ENCODE results near the gene NPHS1.

The NPHS1 gene

GRCh38 chr19:35879770-35880317 lies 27.5 kb upstream of the NPHS1 start:
- peak; percentile 87 to 91 for DNase-seq (ENCODE audit: low read depth in 2 of 2)

- DNase-seq (ENCODE audit: low read depth in 2 of 2) = no peak
These were observed 26.8 kb upstream of the NPHS1 start for GRCh38 chr19:35879068-35879467.

- DNase-seq (ENCODE audit: low read depth in 2 of 2) = no peak
These were observed 22.2 kb upstream of the NPHS1 start for GRCh38 chr19:35874392-35874930.

- no peak for DNase-seq (ENCODE audit: low read depth in 2 of 2)
These were observed 19.9 kb upstream of the NPHS1 start for GRCh38 chr19:35872180-35872579.

- no peak for DNase-seq (ENCODE audit: low read depth in 2 of 2)
These were observed 19.3 kb upstream of the NPHS1 start for GRCh38 chr19:35871611-35872010.

GRCh38 chr19:35870798-35871197 lies 18.5 kb upstream of the NPHS1 start:
- no peak for DNase-seq (ENCODE audit: low read depth in 2 of 2)

GRCh38 chr19:35870124-35870736 lies 17.9 kb upstream of the NPHS1 start:
- peak in 1 of 2 donors; percentile 59 for DNase-seq (ENCODE audit: low read depth in 2 of 2)

GRCh38 chr19:35869327-35870123 lies 17.2 kb upstream of the NPHS1 start:
- peak; percentile 83 to 86 for DNase-seq (ENCODE audit: low read depth in 2 of 2)

- DNase-seq (ENCODE audit: low read depth in 2 of 2) = no peak
These were observed 16.6 kb upstream of the NPHS1 start for GRCh38 chr19:35868823-35869326.

GRCh38 chr19:35868172-35868822 lies 16.0 kb upstream of the NPHS1 start, which contains the start of gene APLP1:
Gene APLP1, plus strand, starts transcription at chr19:35868574. Its CDS starts 63 bp downstream, at chr19:35868637.
- DNase-seq (ENCODE audit: low read depth in 2 of 2) = peak; percentile 57 to 70

- DNase-seq (ENCODE audit: low read depth in 2 of 2) = no peak
These were observed 10.7 kb upstream of the NPHS1 start for GRCh38 chr19:35863018-35863417.

GRCh38 chr19:35862528-35862927 lies 10.2 kb upstream of the NPHS1 start:
- DNase-seq (ENCODE audit: low read depth in 2 of 2) = no peak

GRCh38 chr19:35861640-35862160 lies 9.4 kb upstream of the NPHS1 start:
- DNase-seq (ENCODE audit: low read depth in 2 of 2) = no peak

GRCh38 chr19:35860818-35861639 lies 8.7 kb upstream of the NPHS1 start:
- no peak for DNase-seq (ENCODE audit: low read depth in 2 of 2)

- no peak for DNase-seq (ENCODE audit: low read depth in 2 of 2)
These were observed 8.1 kb upstream of the NPHS1 start for GRCh38 chr19:35860436-35860817.

- no peak for DNase-seq (ENCODE audit: low read depth in 2 of 2)
These were observed 7.1 kb upstream of the NPHS1 start for GRCh38 chr19:35859414-35859813.

GRCh38 chr19:35858311-35858710 lies 6.0 kb upstream of the NPHS1 start:
- DNase-seq (ENCODE audit: low read depth in 2 of 2) = no peak

GRCh38 chr19:35856546-35857149 lies 4.3 kb upstream of the NPHS1 start, which contains the start of gene KIRREL2:
Gene KIRREL2, plus strand, starts transcription at chr19:35856911. Its CDS starts 209 bp downstream, at chr19:35857120.
- DNase-seq (ENCODE audit: low read depth in 2 of 2) = no peak

- DNase-seq (ENCODE audit: low read depth in 2 of 2) = no peak
These were observed 893 bp upstream of the NPHS1 start for GRCh38 chr19:35853038-35853756.

All from stimulated activated CD4-positive, alpha-beta T cell treated with anti-CD3 and anti-CD28 coated beads, Interleukin-4, amount 100 ng/mL, for 48 hours (primary cell).